Measurements from ENCODE around the gene ATP2A1.

ATP2A1 gene

GRCh38 chr16:28876019-28876659 lies 2.1 kb upstream of the ATP2A1 start:
- no peak overlapping the region for H3K4me3 ChIP-seq
- intact Hi-C loops (cut with DNase I; ENCODE audit: low total_unique reads), result no loop called here
- peaks cover 16 to 36% (median 32%) of the 10 kb centered on the region in 3 donors for H3K36me3 ChIP-seq
- DNase-seq, result no peak
- no peak overlapping the region for H3K27ac ChIP-seq
- no peaks in the 10 kb centered on the region for H3K9me3 ChIP-seq
- TF ChIP-seq CTCF (IDR thresholded peaks at IDR 0.05), result no peak
- H3K27me3 ChIP-seq, result peaks cover 0 to 2% of the 10 kb centered on the region in 2 donors
- H3K4me1 ChIP-seq, result peaks cover 0 to 18% (median 12%) of the 10 kb centered on the region in 4 donors

- Histone ChIP-seq H3K36me3 (peaks cover 6 to 27% (median 22%) of the 10 kb centered on the region in 3 donors), H3K9me3 (no peaks in the 10 kb centered on the region), H3K27ac (no peak overlapping the region), H3K4me1 (peaks cover 0 to 18% (median 12%) of the 10 kb centered on the region in 4 donors), H3K4me3 (no peak overlapping the region), H3K27me3 (peaks cover 0 to 2% of the 10 kb centered on the region in 2 donors)
- TF ChIP-seq CTCF (IDR thresholded peaks at IDR 0.05), result no peak
- intact Hi-C loops (cut with DNase I; ENCODE audit: low total_unique reads), result no loop called here
- no peak for DNase-seq
Measured at GRCh38 chr16:28876973-28877654, 1.2 kb upstream of the ATP2A1 start.

- no peak for DNase-seq
- Histone ChIP-seq H3K9me3 (no peaks in the 10 kb centered on the region), H3K27ac (no peak overlapping the region), H3K36me3 (peaks cover under 1 to 22% (median 17%) of the 10 kb centered on the region in 3 donors), H3K27me3 (peaks cover 0 to 7% of the 10 kb centered on the region in 2 donors), H3K4me3 (no peak overlapping the region), H3K4me1 (peaks cover 0 to 18% (median 12%) of the 10 kb centered on the region in 4 donors)
- intact Hi-C loops (cut with DNase I; ENCODE audit: low total_unique reads), result no loop called here
- TF ChIP-seq CTCF (IDR thresholded peaks at IDR 0.05), result no peak
Measured at GRCh38 chr16:28877655-28878000, 660 bp upstream of the ATP2A1 start.

- no peak for DNase-seq
- no peak overlapping the region for H3K27ac ChIP-seq
- H3K9me3 ChIP-seq, result no peaks in the 10 kb centered on the region
- peaks cover 0 to 4% (median 2%) of the 10 kb centered on the region in 3 donors for H3K36me3 ChIP-seq
- intact Hi-C loops (cut with DNase I; ENCODE audit: low total_unique reads), result no loop called here
- peaks cover 0 to 18% of the 10 kb centered on the region in 2 donors for H3K27me3 ChIP-seq
- no peak for TF ChIP-seq CTCF (IDR thresholded peaks at IDR 0.05)
- peaks cover 0 to 18% (median 12%) of the 10 kb centered on the region in 4 donors for H3K4me1 ChIP-seq
- peak overlapping the region; percentile 52 to 55 for H3K4me3 ChIP-seq
Measured at GRCh38 chr16:28879261-28879840, 1.1 kb downstream of the ATP2A1 start.

- H3K9me3 ChIP-seq, result no peaks in the 10 kb centered on the region
- intact Hi-C loops (cut with DNase I; ENCODE audit: low total_unique reads), result no loop called here
- peak; percentile 43 to 45 for TF ChIP-seq CTCF (IDR thresholded peaks at IDR 0.05)
- peak overlapping the region; percentile 52 to 55 for H3K4me3 ChIP-seq
- no peak overlapping the region for H3K27ac ChIP-seq
- peak; percentile 84 to 90 for DNase-seq
- H3K36me3 ChIP-seq, result no peaks in the 10 kb centered on the region
- peaks cover 0 to 18% of the 10 kb centered on the region in 2 donors for H3K27me3 ChIP-seq
- H3K4me1 ChIP-seq, result peaks cover 0 to 18% (median 12%) of the 10 kb centered on the region in 4 donors
Measured at GRCh38 chr16:28879841-28880588, 1.7 kb downstream of the ATP2A1 start.

All from tibial artery (tissue), 4 donors.